NK-92 (cell line): ENCODE measurements around the gene F11R.
"Not testable (repeated sequence)": the region's sequence is repeated elsewhere in the genome, so short reads cannot be mapped to it uniquely, and the experiment has no call there.

Experiments
- DNase-seq: peaks from one replicate; lab custom pipeline; 2025; ENCODE audit not compliant: unreplicated experiment; lab: John Stamatoyannopoulos, UW

F11R gene

GRCh38 chr1:161016683-161017082, 4.3 kb downstream of the F11R start:
- not testable (repeated sequence) for DNase-seq

GRCh38 chr1:161013488-161014230, 7.3 kb downstream of the F11R start:
- no peak for DNase-seq

- no peak for DNase-seq
Measured at GRCh38 chr1:161013131-161013487, 7.8 kb downstream of the F11R start.

DNA sequence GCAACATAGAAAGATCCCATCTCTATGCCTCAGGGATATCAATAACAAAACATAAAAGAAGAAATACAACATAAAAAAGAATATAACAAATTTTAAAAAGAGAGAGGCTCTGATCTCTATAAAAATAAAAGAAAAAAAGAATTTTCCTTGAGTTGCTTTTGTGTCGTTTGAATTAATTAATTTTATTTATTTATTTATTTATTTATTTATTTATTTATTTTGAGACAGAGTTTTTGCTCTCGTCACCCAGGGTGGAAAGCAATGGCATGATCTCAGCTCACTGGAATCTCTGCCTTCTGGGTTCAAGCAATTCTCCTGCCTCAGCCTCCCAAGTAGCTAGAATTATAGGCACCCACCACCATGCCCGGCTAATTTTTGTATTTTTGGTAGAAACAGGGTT, 8.5 kb downstream of the F11R start:
- DNase-seq, result no peak

DNA sequence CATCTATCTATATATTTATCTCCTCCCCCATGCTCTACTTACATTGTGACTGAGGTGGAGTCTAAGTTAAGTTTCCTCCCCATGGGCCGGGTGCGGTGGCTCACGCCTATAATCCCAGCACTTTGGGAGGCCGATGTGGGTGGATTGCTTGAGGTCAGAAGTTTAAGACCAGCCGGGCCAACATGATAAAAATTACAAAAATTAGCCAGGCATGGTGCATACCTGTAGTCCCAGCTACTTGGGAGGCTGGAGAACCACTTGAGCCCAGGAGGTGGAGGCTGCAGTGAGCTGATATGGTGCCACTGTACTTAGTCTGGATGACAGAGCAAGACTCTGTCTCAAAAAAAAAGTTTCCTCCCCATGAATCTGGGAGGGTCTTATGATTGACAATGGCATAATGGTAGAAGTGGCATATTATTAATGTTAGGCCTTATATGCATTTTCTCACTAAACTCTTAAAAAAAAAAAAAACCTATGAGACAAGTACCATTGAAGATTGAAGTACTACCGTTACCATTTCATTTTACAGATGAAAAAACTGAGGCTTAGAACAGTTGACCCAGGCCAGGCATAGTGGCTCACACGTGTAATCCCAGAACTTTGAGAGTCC, 11.2 kb downstream of the F11R start:
- no peak for DNase-seq

GRCh38 chr1:161008869-161009510, 12.0 kb downstream of the F11R start:
- no peak for DNase-seq

DNA sequence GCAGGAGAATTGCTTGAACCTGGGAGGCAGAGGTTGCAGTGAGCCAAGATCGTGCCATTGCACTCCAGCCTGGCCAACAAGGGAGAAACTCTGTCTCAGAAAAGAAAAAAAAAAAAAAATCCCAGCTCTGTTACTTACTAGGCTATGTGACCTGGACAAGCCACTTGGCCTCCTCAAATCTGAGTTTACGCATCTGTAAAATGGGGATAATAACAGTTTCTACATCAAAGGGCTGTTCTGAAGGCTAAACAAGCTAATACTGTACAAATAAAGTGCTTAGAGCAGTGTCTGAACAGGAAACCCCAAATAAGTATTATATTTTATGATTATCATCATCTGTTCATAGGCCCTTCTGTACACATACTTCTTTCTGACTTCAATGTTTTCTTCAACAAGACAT, 13.6 kb downstream of the F11R start:
- no peak for DNase-seq

GRCh38 chr1:161006563-161006962, 14.4 kb downstream of the F11R start:
- DNase-seq, result no peak

DNA sequence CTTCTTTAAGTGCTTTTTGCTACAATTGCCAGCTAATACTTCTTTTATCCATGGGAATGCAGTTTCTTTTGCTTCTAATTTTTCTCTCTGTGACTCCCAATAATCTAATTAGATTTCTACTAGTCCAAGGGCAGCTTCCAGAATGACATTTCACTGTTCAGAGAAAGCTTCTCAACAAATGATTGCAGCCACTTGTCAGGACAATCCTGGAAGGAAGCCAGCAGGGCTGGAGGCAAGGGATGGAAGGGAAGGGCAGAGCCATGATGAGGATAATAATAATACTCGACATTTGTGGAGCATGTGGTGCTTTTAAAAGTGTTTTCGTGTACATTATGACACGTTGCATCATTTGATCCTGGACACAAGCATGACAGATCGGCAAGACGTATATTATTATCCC, 19.4 kb downstream of the F11R start:
- DNase-seq, result no peak

DNA sequence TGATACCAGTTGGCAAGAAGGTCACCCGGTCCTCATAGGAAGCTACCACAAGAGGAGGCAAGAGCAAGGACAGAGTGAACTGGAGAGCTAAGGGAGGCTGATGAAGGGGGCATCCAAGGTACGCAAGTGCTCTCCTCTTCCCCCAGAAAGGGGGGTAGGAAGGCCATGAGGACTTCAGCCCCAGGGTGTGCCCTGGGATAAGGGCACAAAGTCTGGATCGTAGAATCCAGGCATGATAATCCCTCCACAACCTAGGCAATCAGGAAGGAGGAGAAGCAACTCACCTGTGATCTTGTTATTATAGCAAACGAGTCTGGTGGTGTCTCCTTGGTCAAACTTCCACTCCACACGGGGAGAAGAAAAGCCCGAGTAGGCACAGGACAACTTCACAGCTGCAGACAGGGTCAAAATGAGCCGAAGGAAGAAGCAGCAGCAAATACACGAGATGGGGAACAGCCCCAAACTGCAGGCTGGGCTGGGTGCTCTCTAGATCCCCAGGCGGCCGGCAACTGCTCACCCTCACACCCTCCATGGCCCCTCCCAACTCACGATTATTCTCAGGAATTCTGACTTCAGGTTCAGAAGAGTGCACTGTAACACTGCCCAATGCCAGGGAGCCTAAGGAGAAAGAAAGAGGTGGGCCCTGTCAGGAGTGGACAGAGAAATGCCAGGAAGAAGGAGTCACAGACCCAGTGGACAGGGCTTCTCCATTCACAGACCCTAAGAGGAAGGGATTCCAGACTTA, 20.0 kb downstream of the F11R start:
- DNase-seq, result no peak

- DNase-seq, result no peak
Measured at GRCh38 chr1:160999376-160999775, 21.6 kb downstream of the F11R start.

- no peak for DNase-seq
Measured at GRCh38 chr1:160997323-160998038, 23.5 kb downstream of the F11R start.

GRCh38 chr1:160996178-160996577, 24.8 kb downstream of the F11R start:
- no peak for DNase-seq

- no peak for DNase-seq
Measured at GRCh38 chr1:160993544-160994193, 27.3 kb downstream of the F11R start.

GRCh38 chr1:160992036-160992435, 28.9 kb downstream of the F11R start:
- DNase-seq, result not testable (repeated sequence)

DNA sequence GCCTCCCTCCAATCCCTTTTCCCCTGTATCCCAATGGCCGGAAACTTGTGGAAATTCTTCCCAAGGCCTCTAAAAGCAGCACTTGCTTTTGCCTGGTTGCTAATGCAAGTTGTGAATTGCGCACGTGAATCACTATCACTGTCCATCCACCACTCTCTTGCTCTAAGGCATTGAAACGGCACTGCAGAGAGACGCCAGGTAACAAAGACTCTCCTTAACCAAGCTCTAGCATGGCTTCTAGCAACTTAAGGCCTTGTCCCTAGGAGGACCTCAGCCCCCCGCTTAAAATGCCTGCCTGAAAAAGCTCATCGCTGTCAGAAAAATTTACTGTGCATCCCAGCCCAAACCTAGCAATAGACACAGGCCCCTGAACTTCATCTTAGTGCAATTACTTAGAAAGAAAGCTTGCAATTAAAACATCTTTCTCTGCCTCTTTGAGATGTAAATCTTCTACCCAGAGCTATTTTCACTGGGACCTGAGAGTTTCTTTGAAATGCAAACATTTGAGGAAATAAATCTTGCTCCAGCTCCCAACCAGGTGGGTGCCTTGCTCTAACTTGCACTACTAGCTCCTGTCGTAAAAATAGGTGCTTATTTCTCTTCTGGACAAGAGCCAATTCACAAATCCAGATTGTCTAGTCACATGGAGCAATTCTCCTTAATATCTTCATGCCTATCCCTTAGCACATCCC, 33.4 kb downstream of the F11R start:
- no peak for DNase-seq

DNA sequence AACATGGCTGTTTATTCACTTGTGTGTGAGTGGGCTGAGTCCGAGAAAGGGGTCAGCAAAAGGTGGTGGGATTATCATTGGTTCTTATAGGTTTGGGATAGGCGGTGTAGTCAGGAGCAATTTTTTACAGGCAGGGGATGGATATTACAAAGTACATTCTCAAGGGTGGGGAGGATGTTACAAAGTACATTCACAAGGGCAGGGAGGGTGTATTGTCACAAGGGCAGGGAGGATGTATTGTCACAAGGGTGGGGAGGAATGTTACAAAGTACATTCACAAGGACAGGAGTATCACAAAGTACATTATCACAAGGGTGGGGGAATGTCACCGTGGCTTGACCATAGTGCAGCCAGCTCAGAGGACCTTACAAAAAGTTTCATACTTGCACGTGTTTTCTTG, 35.2 kb downstream of the F11R start:
- no peak for DNase-seq

GRCh38 chr1:160981584-160982411, 39.2 kb downstream of the F11R start:
- DNase-seq, result no peak

DNA sequence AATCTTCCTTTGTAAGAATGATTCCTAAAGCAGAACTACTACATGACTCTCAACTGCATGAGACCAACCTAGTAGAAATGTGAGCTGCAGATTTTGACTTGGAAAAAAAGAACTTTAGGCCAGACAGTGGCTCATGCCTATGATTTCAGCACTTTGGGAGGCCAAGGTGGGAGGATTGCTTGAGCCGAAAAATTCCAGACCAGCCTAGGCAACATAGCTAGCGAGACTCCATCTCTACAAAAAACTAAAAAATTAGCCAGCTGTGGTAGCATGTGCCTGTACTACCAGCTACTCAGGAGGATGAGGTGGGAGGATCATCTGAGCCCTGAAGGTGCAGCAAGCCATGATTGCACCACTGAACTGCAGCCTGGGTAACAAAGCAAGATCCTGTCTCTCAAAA, 41.7 kb downstream of the F11R start:
- DNase-seq, result no peak
